Adrenal gland (tissue), 5 donors: ENCODE data around the gene TMEM258.

ENCODE experiments used
- CTCF ChIP-seq, 6 experiments: fragments of 450-650 bp in 4 of 6; fragments of 200-600 bp in 2 of 6; sonication (generic) in 1 of 6; IDR thresholded peaks; 1 replicate in 5 of 6; 2 replicates in 1 of 6; pipeline versions ENCODE4 v1.5.1 to v1.8.0; 2016 to 2021; ENCODE audit warnings: antibody characterized with exemption in 6 of 6, mild to moderate bottlenecking in 2 of 6, moderate library complexity in 1 of 6
- POLR2A ChIP-seq, 2 donors: fragments of 450-650 bp; IDR thresholded peaks; one replicate each; pipeline ENCODE4 v1.6.1; 2017; ENCODE audit warnings: antibody characterized with exemption in 2 of 2, mild to moderate bottlenecking in 2 of 2, moderate library complexity in 1 of 2
- donor health status: DM: no; HTN: no; CAD: no.

- peak; percentile 66 to 75 (median 70) for TF ChIP-seq CTCF (IDR thresholded peaks at IDR 0.05)
- TF ChIP-seq POLR2A (IDR thresholded peaks at IDR 0.05): no peak
Observed at GRCh38 chr11:61776561-61777075, 15.8 kb downstream of the TMEM258 start.
